Aorta (tissue), 5 donors: ENCODE measurements around the gene KLK3. TPM values are rescaled to one million over a fixed set of nuclear protein-coding genes. Genes with fewer than 3 reads are reported as not detected.
"Not testable (repeated sequence)": the region's sequence is repeated elsewhere in the genome, so short reads cannot be mapped to it uniquely, and the experiment has no call there.

Source experiments
- ATAC-seq: fragments of 200-7000 bp; cut with Tn5 transposase; one replicate; pipeline ENCODE4 v1.9.1; 2022; ENCODE audit warnings: moderate library complexity; ENCODE audit not compliant: low FRiP score
- DNase-seq, 2 donors: peaks; one replicate each; pipeline ENCODE4 v3.0.0-alpha.2; 2020
- H3K27ac ChIP-seq, 2 donors: one replicate each; pipeline ENCODE4 v1.5.1; 2013; ENCODE audit warnings: low read length in 2 of 2, mild to moderate bottlenecking in 2 of 2, moderate library complexity in 2 of 2, control low read depth in 1 of 2, inconsistent platforms in 1 of 2, low read depth in 1 of 2
- H3K27me3 ChIP-seq, 2 donors: one replicate each; pipeline ENCODE4 v1.6.1; 2013; ENCODE audit warnings: control low read depth in 1 of 2, low read length in 1 of 2, mild to moderate bottlenecking in 1 of 2, moderate library complexity in 1 of 2; ENCODE audit not compliant: insufficient read depth in 2 of 2, control insufficient read depth in 1 of 2
- H3K36me3 ChIP-seq, 2 donors: one replicate each; pipeline ENCODE4 v1.6.1; 2013; ENCODE audit warnings: control low read depth in 1 of 2, low read length in 1 of 2, mild to moderate bottlenecking in 1 of 2; ENCODE audit not compliant: insufficient read depth in 2 of 2, control insufficient read depth in 1 of 2
- H3K4me1 ChIP-seq, 2 donors: one replicate each; pipeline ENCODE4 v1.6.1; 2013; ENCODE audit warnings: low read length in 2 of 2, control low read depth in 1 of 2, mild to moderate bottlenecking in 1 of 2, moderate library complexity in 1 of 2; ENCODE audit not compliant: insufficient read depth in 2 of 2, control insufficient read depth in 1 of 2
- H3K4me3 ChIP-seq, 2 donors: one replicate each; pipeline ENCODE4 v1.5.1; 2013; ENCODE audit warnings: low read length in 2 of 2, control low read depth in 1 of 2, mild to moderate bottlenecking in 1 of 2
- H3K9me3 ChIP-seq: one replicate; pipeline ENCODE4 v1.6.1; 2013; ENCODE audit warnings: mild to moderate bottlenecking, low read length; ENCODE audit not compliant: control insufficient read depth
- WGBS, 2 donors: extraction: QIAGEN DNeasy Blood & Tissue Kit; methylation state at CpG; one replicate each; pipeline ENCODE4 v1.1.7; 2013; 5-methylcytosine and 5-hydroxymethylcytosine counted together
- intact Hi-C, 2 donors: fragments of 100-400 bp; cut with DNase I; formaldehyde crosslinking; loops; one replicate each; pipeline versions ENCODE4 v1.14.2 to v1.15.0; 2022
- polyA plus RNA-seq, 2 donors: library from polyadenylated mRNA; stranded (reverse); fragments of 200-250 nt; gene quantifications; one replicate each; pipeline ENCODE4 v1.2.3, GENCODE V29; 2013
- total RNA-seq, 2 donors: library from RNA; stranded (reverse); fragmentation: NEBNext Ultra II Directional; extraction: Animal tissue kit (Norgen Biotek cat#: 25700); gene quantifications; one replicate each; pipeline ENCODE4 v1.2.1, GENCODE V29; 2021
- donor health status: healthy with polysubstance abuse.
- donor health status: Bipolar disorder and iron deficiency.
- donor health status: DM: no; HTN: no; CAD: no.
- donor health status: DM: no; HTN: no; CAD: no.
- donor health status: DM: yes; HTN: yes; CAD: no.

Gene KLK3
- total and polyA plus RNA-seq, 4 donors: 1.4 TPM; not detected in 3

GRCh38 chr19:50889638-50890037, 34.9 kb downstream of the KLK3 start:
- 49% methylated on average over 3 of the region's 3 CpGs for WGBS, 2 donors
- Histone ChIP-seq H3K4me3 (no peak overlapping the region), H3K27me3 (no peaks in the 10 kb centered on the region), H3K4me1 (no peaks in the 10 kb centered on the region), H3K36me3 (no peaks in the 10 kb centered on the region), H3K9me3 (no peaks in the 10 kb centered on the region), H3K27ac (no peak overlapping the region)
- ATAC-seq (no peak), DNase-seq (no peak)
- intact Hi-C loops: no loop called here

- ATAC-seq: no peak
- DNase-seq: no peak
- no peaks in the 10 kb centered on the region for H3K4me1 ChIP-seq
- H3K4me3 ChIP-seq: no peak overlapping the region
- 55 to 59% methylated on average over 5 of the region's 5 CpGs for WGBS, 2 donors
- H3K27me3 ChIP-seq: no peaks in the 10 kb centered on the region
- intact Hi-C loops: no loop called here
- no peaks in the 10 kb centered on the region for H3K9me3 ChIP-seq
- no peaks in the 10 kb centered on the region for H3K36me3 ChIP-seq
- no peak overlapping the region for H3K27ac ChIP-seq
Observed at GRCh38 chr19:50890422-50891252, 35.9 kb downstream of the KLK3 start.

GRCh38 chr19:50891253-50891625, 36.5 kb downstream of the KLK3 start:
- WGBS, 2 donors: 81 to 90% methylated on average over 5 of the region's 5 CpGs
- ATAC-seq: no peak

GRCh38 chr19:50893047-50893736, 38.5 kb downstream of the KLK3 start:
- DNase-seq (no peak), ATAC-seq (no peak)
- Histone ChIP-seq H3K36me3 (no peaks in the 10 kb centered on the region), H3K4me1 (no peaks in the 10 kb centered on the region), H3K27me3 (no peaks in the 10 kb centered on the region), H3K9me3 (no peaks in the 10 kb centered on the region), H3K4me3 (no peak overlapping the region), H3K27ac (no peak overlapping the region)
- 90 to 91% methylated on average over 18 of the region's 18 CpGs for WGBS, 2 donors
- intact Hi-C loops: no loop called here

More at GRCh38 chr19:50891253-50891625, 36.5 kb downstream of the KLK3 start:
- Histone ChIP-seq H3K27ac (no peak overlapping the region), H3K36me3 (no peaks in the 10 kb centered on the region), H3K4me3 (no peak overlapping the region), H3K4me1 (no peaks in the 10 kb centered on the region), H3K9me3 (no peaks in the 10 kb centered on the region), H3K27me3 (no peaks in the 10 kb centered on the region)
- intact Hi-C loops: no loop called here
- DNase-seq: no peak

GRCh38 chr19:50894478-50895356, 40.0 kb downstream of the KLK3 start:
- H3K4me3 ChIP-seq: no peak overlapping the region
- intact Hi-C loops: no loop called here
- no peaks in the 10 kb centered on the region for H3K27me3 ChIP-seq
- ATAC-seq (no peak), DNase-seq (no peak)
- WGBS, 2 donors: 64 to 69% methylated on average over 10 of the region's 10 CpGs
- H3K4me1 ChIP-seq: no peaks in the 10 kb centered on the region
- no peaks in the 10 kb centered on the region for H3K36me3 ChIP-seq
- H3K27ac ChIP-seq: no peak overlapping the region
- H3K9me3 ChIP-seq: no peaks in the 10 kb centered on the region

GRCh38 chr19:50896089-50896590, 41.4 kb downstream of the KLK3 start:
- H3K27me3 ChIP-seq, ATAC-seq, DNase-seq, H3K4me3 ChIP-seq, H3K4me1 ChIP-seq, H3K36me3 ChIP-seq, intact Hi-C loops, H3K27ac ChIP-seq, H3K9me3 ChIP-seq: not testable (repeated sequence)
- 77 to 81% methylated on average over 9 of the region's 9 CpGs for WGBS, 2 donors

- DNase-seq (no peak), ATAC-seq (no peak)
- no peak overlapping the region for H3K4me3 ChIP-seq
- H3K27me3 ChIP-seq: no peaks in the 10 kb centered on the region
- WGBS, 2 donors: 69 to 70% methylated on average over 6 of the region's 6 CpGs
- no peaks in the 10 kb centered on the region for H3K36me3 ChIP-seq
- H3K9me3 ChIP-seq: no peaks in the 10 kb centered on the region
- H3K4me1 ChIP-seq: no peaks in the 10 kb centered on the region
- no peak overlapping the region for H3K27ac ChIP-seq
- intact Hi-C loops: no loop called here
Observed at GRCh38 chr19:50896591-50897190, 42.0 kb downstream of the KLK3 start.

GRCh38 chr19:50897191-50897607, 42.5 kb downstream of the KLK3 start:
- DNase-seq: no peak
- no peaks in the 10 kb centered on the region for H3K9me3 ChIP-seq
- no peak overlapping the region for H3K4me3 ChIP-seq
- no peaks in the 10 kb centered on the region for H3K27me3 ChIP-seq
- H3K4me1 ChIP-seq: no peaks in the 10 kb centered on the region
- no peak overlapping the region for H3K27ac ChIP-seq
- 54 to 70% methylated on average over 3 of the region's 3 CpGs for WGBS, 2 donors
- no peaks in the 10 kb centered on the region for H3K36me3 ChIP-seq
- intact Hi-C loops: no loop called here
- no peak for ATAC-seq
